ENCODE measurements around the gene MAPK4.

MAPK4 gene

GRCh38 chr18:50649821-50650220, 89.9 kb downstream of the MAPK4 start:
- Histone ChIP-seq H3K27me3 (ENCODE audit: control insufficient read depth, insufficient read depth, low read length) (no peaks in the 10 kb centered on the region), H3K36me3 (ENCODE audit: control insufficient read depth, insufficient read depth, low read length) (no peaks in the 10 kb centered on the region), H3K4me1 (ENCODE audit: control insufficient read depth, insufficient read depth, low read length) (peaks cover 10% of the 10 kb centered on the region), H3K9me3 (ENCODE audit: control insufficient read depth, low read length) (no peaks in the 10 kb centered on the region), H3K9ac (ENCODE audit: low read length) (no peak overlapping the region), H3K4me3 (ENCODE audit: low read length) (no peak overlapping the region)

GRCh38 chr18:50651334-50651733, 91.4 kb downstream of the MAPK4 start:
- H3K9ac ChIP-seq (ENCODE audit: low read length): no peak overlapping the region
- H3K27me3 ChIP-seq (ENCODE audit: control insufficient read depth, insufficient read depth, low read length): no peaks in the 10 kb centered on the region
- H3K36me3 ChIP-seq (ENCODE audit: control insufficient read depth, insufficient read depth, low read length): no peaks in the 10 kb centered on the region
- no peaks in the 10 kb centered on the region for H3K9me3 ChIP-seq (ENCODE audit: control insufficient read depth, low read length)
- H3K4me3 ChIP-seq (ENCODE audit: low read length): no peak overlapping the region
- peaks cover 13% of the 10 kb centered on the region for H3K4me1 ChIP-seq (ENCODE audit: control insufficient read depth, insufficient read depth, low read length)

- H3K4me1 ChIP-seq (ENCODE audit: control insufficient read depth, insufficient read depth, low read length): peaks cover 13% of the 10 kb centered on the region
- H3K27me3 ChIP-seq (ENCODE audit: control insufficient read depth, insufficient read depth, low read length): no peaks in the 10 kb centered on the region
- no peaks in the 10 kb centered on the region for H3K36me3 ChIP-seq (ENCODE audit: control insufficient read depth, insufficient read depth, low read length)
- no peaks in the 10 kb centered on the region for H3K9me3 ChIP-seq (ENCODE audit: control insufficient read depth, low read length)
- no peak overlapping the region for H3K9ac ChIP-seq (ENCODE audit: low read length)
- no peak overlapping the region for H3K4me3 ChIP-seq (ENCODE audit: low read length)
Measured at GRCh38 chr18:50653402-50654093, 93.7 kb downstream of the MAPK4 start.

- Histone ChIP-seq H3K36me3 (ENCODE audit: control insufficient read depth, insufficient read depth, low read length) (no peaks in the 10 kb centered on the region), H3K4me3 (ENCODE audit: low read length) (no peak overlapping the region), H3K27me3 (ENCODE audit: control insufficient read depth, insufficient read depth, low read length) (no peaks in the 10 kb centered on the region), H3K9ac (ENCODE audit: low read length) (peak overlapping the region; percentile 38), H3K9me3 (ENCODE audit: control insufficient read depth, low read length) (no peaks in the 10 kb centered on the region), H3K4me1 (ENCODE audit: control insufficient read depth, insufficient read depth, low read length) (peaks cover 13% of the 10 kb centered on the region)
Measured at GRCh38 chr18:50654211-50654610, 94.3 kb downstream of the MAPK4 start.

- no peaks in the 10 kb centered on the region for H3K9me3 ChIP-seq (ENCODE audit: control insufficient read depth, low read length)
- peak overlapping the region; percentile 38 for H3K9ac ChIP-seq (ENCODE audit: low read length)
- H3K4me1 ChIP-seq (ENCODE audit: control insufficient read depth, insufficient read depth, low read length): peaks cover 13% of the 10 kb centered on the region
- H3K27me3 ChIP-seq (ENCODE audit: control insufficient read depth, insufficient read depth, low read length): no peaks in the 10 kb centered on the region
- no peak overlapping the region for H3K4me3 ChIP-seq (ENCODE audit: low read length)
- H3K36me3 ChIP-seq (ENCODE audit: control insufficient read depth, insufficient read depth, low read length): no peaks in the 10 kb centered on the region
Measured at GRCh38 chr18:50654658-50655550, 95.0 kb downstream of the MAPK4 start.

- H3K27me3 ChIP-seq (ENCODE audit: control insufficient read depth, insufficient read depth, low read length): no peaks in the 10 kb centered on the region
- peaks cover 13% of the 10 kb centered on the region for H3K4me1 ChIP-seq (ENCODE audit: control insufficient read depth, insufficient read depth, low read length)
- no peak overlapping the region for H3K4me3 ChIP-seq (ENCODE audit: low read length)
- H3K9me3 ChIP-seq (ENCODE audit: control insufficient read depth, low read length): no peaks in the 10 kb centered on the region
- no peak overlapping the region for H3K9ac ChIP-seq (ENCODE audit: low read length)
- no peaks in the 10 kb centered on the region for H3K36me3 ChIP-seq (ENCODE audit: control insufficient read depth, insufficient read depth, low read length)
Measured at GRCh38 chr18:50656396-50656795, 96.5 kb downstream of the MAPK4 start.

- no peaks in the 10 kb centered on the region for H3K9me3 ChIP-seq (ENCODE audit: control insufficient read depth, low read length)
- no peak overlapping the region for H3K9ac ChIP-seq (ENCODE audit: low read length)
- no peaks in the 10 kb centered on the region for H3K36me3 ChIP-seq (ENCODE audit: control insufficient read depth, insufficient read depth, low read length)
- no peak overlapping the region for H3K4me3 ChIP-seq (ENCODE audit: low read length)
- H3K4me1 ChIP-seq (ENCODE audit: control insufficient read depth, insufficient read depth, low read length): peaks cover 13% of the 10 kb centered on the region
- no peaks in the 10 kb centered on the region for H3K27me3 ChIP-seq (ENCODE audit: control insufficient read depth, insufficient read depth, low read length)
Measured at GRCh38 chr18:50656841-50657470, 97.1 kb downstream of the MAPK4 start.

GRCh38 chr18:50658601-50659000, 98.7 kb downstream of the MAPK4 start:
- H3K36me3 ChIP-seq (ENCODE audit: control insufficient read depth, insufficient read depth, low read length): no peaks in the 10 kb centered on the region
- no peak overlapping the region for H3K4me3 ChIP-seq (ENCODE audit: low read length)
- H3K9ac ChIP-seq (ENCODE audit: low read length): no peak overlapping the region
- H3K27me3 ChIP-seq (ENCODE audit: control insufficient read depth, insufficient read depth, low read length): no peaks in the 10 kb centered on the region
- H3K9me3 ChIP-seq (ENCODE audit: control insufficient read depth, low read length): no peaks in the 10 kb centered on the region
- H3K4me1 ChIP-seq (ENCODE audit: control insufficient read depth, insufficient read depth, low read length): peaks cover 13% of the 10 kb centered on the region

- Histone ChIP-seq H3K4me3 (ENCODE audit: low read length) (no peak overlapping the region), H3K4me1 (ENCODE audit: control insufficient read depth, insufficient read depth, low read length) (peaks cover 7% of the 10 kb centered on the region), H3K27me3 (ENCODE audit: control insufficient read depth, insufficient read depth, low read length) (no peaks in the 10 kb centered on the region), H3K9me3 (ENCODE audit: control insufficient read depth, low read length) (no peaks in the 10 kb centered on the region), H3K9ac (ENCODE audit: low read length) (no peak overlapping the region), H3K36me3 (ENCODE audit: control insufficient read depth, insufficient read depth, low read length) (no peaks in the 10 kb centered on the region)
Measured at GRCh38 chr18:50659091-50660003, 99.5 kb downstream of the MAPK4 start.

- Histone ChIP-seq H3K4me3 (ENCODE audit: low read length) (no peak overlapping the region), H3K4me1 (ENCODE audit: control insufficient read depth, insufficient read depth, low read length) (no peaks in the 10 kb centered on the region), H3K9ac (ENCODE audit: low read length) (no peak overlapping the region), H3K9me3 (ENCODE audit: control insufficient read depth, low read length) (no peaks in the 10 kb centered on the region), H3K27me3 (ENCODE audit: control insufficient read depth, insufficient read depth, low read length) (no peaks in the 10 kb centered on the region), H3K36me3 (ENCODE audit: control insufficient read depth, insufficient read depth, low read length) (no peaks in the 10 kb centered on the region)
Measured at GRCh38 chr18:50661013-50661412, 101.1 kb downstream of the MAPK4 start.

GRCh38 chr18:50662177-50662576, 102.3 kb downstream of the MAPK4 start:
- H3K4me3 ChIP-seq (ENCODE audit: low read length): no peak overlapping the region
- no peaks in the 10 kb centered on the region for H3K36me3 ChIP-seq (ENCODE audit: control insufficient read depth, insufficient read depth, low read length)
- no peaks in the 10 kb centered on the region for H3K27me3 ChIP-seq (ENCODE audit: control insufficient read depth, insufficient read depth, low read length)
- no peak overlapping the region for H3K9ac ChIP-seq (ENCODE audit: low read length)
- H3K9me3 ChIP-seq (ENCODE audit: control insufficient read depth, low read length): no peaks in the 10 kb centered on the region
- H3K4me1 ChIP-seq (ENCODE audit: control insufficient read depth, insufficient read depth, low read length): no peaks in the 10 kb centered on the region

Data from mucosa of stomach (tissue), 1 donor.